Karpas-422 (cell line): ENCODE data around the gene SEMA3F. TPM values are rescaled to one million over a fixed set of nuclear protein-coding genes. Genes with fewer than 3 reads are reported as not detected.
"Not testable (repeated sequence)": the region's sequence is repeated elsewhere in the genome, so short reads cannot be mapped to it uniquely, and the experiment has no call there.

Source experiments
- DNase-seq: peaks from one replicate; pipeline ENCODE4 v3.0.0-alpha.2; 2015
- H2AFZ ChIP-seq: fragments of 200-600 bp; sonication (generic); 2 replicates; pipeline ENCODE4 v1.6.1; 2014; ENCODE audit warnings: antibody characterized with exemption, low read length, mixed read lengths
- H3K27ac ChIP-seq: fragments of 200-600 bp; sonication (generic); 2 replicates; pipeline ENCODE4 v1.5.1; 2014; ENCODE audit warnings: mild to moderate bottlenecking, low read length, moderate library complexity
- H3K27me3 ChIP-seq: fragments of 200-600 bp; sonication (generic); 2 replicates; pipeline ENCODE4 v1.6.1; 2014; ENCODE audit warnings: low read length, mixed read lengths
- H3K36me3 ChIP-seq: fragments of 200-600 bp; sonication (generic); 2 replicates; pipeline ENCODE4 v1.6.1; 2014; ENCODE audit warnings: low read length, mixed read lengths; ENCODE audit not compliant: insufficient read depth
- H3K4me1 ChIP-seq: fragments of 200-600 bp; sonication (generic); 2 replicates; pipeline ENCODE4 v1.6.1; 2014; ENCODE audit warnings: mild to moderate bottlenecking, low read length, mixed read lengths
- H3K4me2 ChIP-seq: fragments of 200-600 bp; sonication (generic); 2 replicates; pipeline ENCODE4 v1.6.1; 2014; ENCODE audit warnings: low read length, low read depth, mild to moderate bottlenecking; ENCODE audit not compliant: poor library complexity, severe bottlenecking
- H3K4me3 ChIP-seq: fragments of 200-600 bp; sonication (generic); 2 replicates; pipeline ENCODE4 v1.5.1; 2014; ENCODE audit warnings: mild to moderate bottlenecking, antibody characterized with exemption, low read length, mixed read lengths
- H3K79me2 ChIP-seq: fragments of 200-600 bp; sonication (generic); 2 replicates; pipeline ENCODE4 v1.6.1; 2014; ENCODE audit warnings: mild to moderate bottlenecking, low read length, mixed read lengths
- H3K9ac ChIP-seq: fragments of 200-600 bp; sonication (generic); 2 replicates; pipeline ENCODE4 v1.6.0; 2014; ENCODE audit warnings: low read length
- H3K9me2 ChIP-seq: fragments of 200-600 bp; sonication (generic), shearing (Covaris generic); replicated peaks from 2 replicates; pipeline ENCODE4 v1.6.0; 2014; ENCODE audit warnings: mild to moderate bottlenecking, low read length, moderate library complexity; ENCODE audit not compliant: insufficient read depth
- H3K9me3 ChIP-seq: fragments of 300-700, 200-600 bp; sonication (generic); 2 replicates; pipeline ENCODE4 v1.6.1; 2014; ENCODE audit warnings: low read length, mixed read lengths
- H4K20me1 ChIP-seq: fragments of 200-600 bp; sonication (generic); 2 replicates; pipeline ENCODE4 v1.6.1; 2014; ENCODE audit warnings: mild to moderate bottlenecking, antibody characterized with exemption, low read length, low read depth; ENCODE audit not compliant: insufficient read depth
- total RNA-seq: library from RNA; depleted of rRNA; stranded (reverse); fragments of >200 nt; shearing (Covaris generic); gene quantifications from 2 replicates; pipeline ENCODE4 v1.2.3, GENCODE V29; 2014; ENCODE audit warnings: low replicate concordance

SEMA3F gene
- total RNA-seq, 1 experiment from 2014 or later, result not detected

DNA sequence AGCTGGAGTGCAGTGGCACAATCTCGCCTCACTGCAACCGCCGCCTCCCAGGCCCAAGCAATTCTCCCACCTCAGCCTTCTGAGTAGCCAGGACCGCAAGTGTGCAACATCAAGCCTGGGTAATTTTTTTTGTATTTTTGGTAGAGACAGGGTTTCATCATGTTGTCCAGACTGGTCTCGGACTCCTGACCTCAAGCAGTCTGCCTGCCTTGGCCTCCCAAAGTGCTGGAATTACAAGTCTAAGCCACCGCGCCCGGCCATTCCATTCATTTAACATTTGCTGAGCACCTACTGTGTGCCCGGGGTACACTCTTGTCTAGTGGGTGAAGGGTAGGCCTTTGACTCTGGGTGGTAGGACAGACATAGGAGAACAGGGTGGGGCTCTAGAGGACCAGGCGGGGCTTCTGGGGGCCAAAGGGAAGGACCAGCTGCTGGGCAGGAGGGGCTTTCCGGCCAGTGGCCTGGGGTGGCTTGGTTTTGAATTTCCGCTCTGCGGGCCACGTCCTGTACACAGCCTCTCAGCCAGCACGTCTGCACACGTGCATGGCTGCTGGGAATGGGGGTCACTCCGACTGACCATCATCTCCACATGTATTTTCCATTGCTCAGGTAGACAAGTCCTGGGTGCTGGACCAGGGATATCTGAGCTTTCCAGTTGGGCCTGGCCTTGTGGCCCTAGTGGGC, 52.4 kb downstream of the SEMA3F start:
- H3K9ac ChIP-seq, result no peak overlapping the region

DNA sequence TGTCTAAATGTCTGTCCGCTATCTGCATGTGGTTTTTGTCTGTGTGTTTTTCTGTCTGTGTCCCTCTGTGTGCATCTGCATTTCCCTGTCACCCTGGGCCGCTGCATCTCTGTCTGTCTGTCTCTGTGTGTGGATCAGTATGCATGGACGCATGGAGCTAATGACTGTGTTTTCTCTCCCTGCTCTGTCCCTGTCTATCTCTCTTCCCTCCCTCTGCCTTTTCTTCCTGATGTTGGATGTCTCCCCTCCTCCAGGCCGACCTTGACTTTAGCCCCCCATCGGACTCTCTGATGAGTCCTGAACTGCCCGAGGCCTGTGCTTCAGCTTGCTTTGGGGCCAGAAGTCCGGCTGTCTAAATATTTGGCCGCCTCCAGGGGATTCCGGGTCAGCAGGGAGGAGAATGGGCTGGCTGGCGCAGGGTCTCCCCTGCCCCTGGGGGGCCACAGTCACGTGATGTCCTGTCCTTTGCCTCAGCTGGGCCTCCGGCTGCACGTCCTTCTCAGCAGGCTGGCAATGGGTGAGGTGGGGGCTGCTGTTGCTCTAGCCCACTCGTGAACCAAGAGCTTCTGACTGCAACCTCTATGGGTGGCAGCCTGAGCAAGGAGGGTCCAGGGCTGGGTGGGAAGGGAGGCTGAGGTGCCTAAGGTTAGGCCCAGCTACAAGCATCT, 53.7 kb downstream of the SEMA3F start:
- Histone ChIP-seq H3K4me3 (no peak overlapping the region), H3K9me2 (no peaks in the 10 kb centered on the region), H3K36me3 (no peaks in the 10 kb centered on the region), H4K20me1 (no peaks in the 10 kb centered on the region), H3K9me3 (no peaks in the 10 kb centered on the region), H2AFZ (no peak overlapping the region), H3K27me3 (no peaks in the 10 kb centered on the region), H3K27ac (no peak overlapping the region), H3K79me2 (no peaks in the 10 kb centered on the region), H3K4me1 (no peaks in the 10 kb centered on the region), H3K4me2 (no peak overlapping the region), H3K9ac (no peak overlapping the region)
- no peak for DNase-seq

More for the DNA sequence above, 52.4 kb downstream of the SEMA3F start:
- no peaks in the 10 kb centered on the region for H4K20me1 ChIP-seq
- no peaks in the 10 kb centered on the region for H3K27me3 ChIP-seq
- no peaks in the 10 kb centered on the region for H3K9me2 ChIP-seq
- H3K9me3 ChIP-seq, result no peaks in the 10 kb centered on the region
- H3K4me3 ChIP-seq, result no peak overlapping the region
- no peak overlapping the region for H3K4me2 ChIP-seq
- no peak overlapping the region for H2AFZ ChIP-seq
- no peaks in the 10 kb centered on the region for H3K36me3 ChIP-seq
- no peak overlapping the region for H3K27ac ChIP-seq
- DNase-seq, result no peak
- no peaks in the 10 kb centered on the region for H3K4me1 ChIP-seq
- H3K79me2 ChIP-seq, result no peaks in the 10 kb centered on the region

DNA sequence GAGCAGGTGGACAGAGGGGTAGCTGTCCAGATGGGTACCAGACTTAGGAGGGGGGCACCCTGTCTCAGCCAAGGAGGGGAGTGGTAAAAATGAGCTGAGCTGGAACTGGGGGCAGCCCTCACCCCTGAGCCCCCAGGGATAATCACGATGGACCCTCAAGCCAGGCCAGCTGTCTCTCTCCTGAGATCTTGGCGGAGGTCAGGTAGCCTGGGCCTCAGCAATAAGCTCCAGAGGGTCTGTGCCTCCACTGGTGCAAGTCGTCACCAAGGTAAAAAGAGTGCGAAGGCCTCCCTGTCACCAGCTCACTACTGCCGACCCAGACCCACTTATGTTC, 55.0 kb downstream of the SEMA3F start:
- Histone ChIP-seq H3K27ac (no peak overlapping the region), H2AFZ (no peak overlapping the region), H3K27me3 (no peaks in the 10 kb centered on the region), H3K4me1 (no peaks in the 10 kb centered on the region), H3K36me3 (no peaks in the 10 kb centered on the region), H4K20me1 (no peaks in the 10 kb centered on the region), H3K79me2 (no peaks in the 10 kb centered on the region), H3K9ac (no peak overlapping the region), H3K9me2 (no peaks in the 10 kb centered on the region), H3K4me3 (no peak overlapping the region), H3K9me3 (no peaks in the 10 kb centered on the region), H3K4me2 (no peak overlapping the region)
- DNase-seq, result no peak

DNA sequence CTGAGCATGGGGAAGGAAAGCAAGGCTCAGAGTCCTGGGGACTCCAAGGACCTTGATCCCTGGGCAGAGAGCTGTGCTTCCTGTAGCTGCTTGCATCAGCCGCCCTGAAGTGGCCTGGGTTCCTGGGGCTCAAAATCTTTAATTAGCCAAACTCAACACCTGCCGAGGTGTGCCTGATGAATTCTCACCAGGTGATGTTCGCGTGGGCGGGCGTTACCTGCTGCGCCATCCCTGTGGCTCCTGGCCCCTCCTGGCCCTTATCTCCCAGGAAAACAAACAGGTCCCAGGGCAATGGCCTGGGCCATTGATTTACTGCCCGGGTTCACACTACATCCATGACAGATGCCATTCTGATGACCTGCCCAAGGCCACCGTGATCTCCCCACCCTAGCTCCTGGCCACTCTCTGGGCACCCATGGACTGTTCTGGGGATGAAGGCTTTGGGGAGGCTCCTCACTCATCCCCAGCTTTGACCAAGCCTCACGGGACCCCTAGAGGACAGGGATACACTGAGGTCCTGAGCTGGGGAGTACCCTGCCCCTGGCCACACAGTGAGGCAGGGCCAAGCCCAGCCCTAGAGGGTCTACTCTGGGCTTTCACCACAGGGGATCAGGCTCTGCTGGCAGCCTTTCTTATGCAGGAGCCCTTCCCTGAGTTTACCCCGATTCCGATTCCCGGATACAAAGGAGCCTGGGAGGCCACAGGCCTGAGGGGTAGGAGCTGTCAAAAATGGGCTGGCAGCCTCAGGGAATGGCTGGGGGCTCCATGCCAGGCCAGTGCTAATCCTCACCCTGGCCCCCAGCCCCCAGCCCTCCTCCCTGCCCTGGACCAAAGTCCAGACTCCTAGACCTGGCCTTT, 55.6 kb downstream of the SEMA3F start:
- Histone ChIP-seq H3K4me3 (no peak overlapping the region), H3K36me3 (no peaks in the 10 kb centered on the region), H3K4me1 (no peaks in the 10 kb centered on the region), H4K20me1 (no peaks in the 10 kb centered on the region), H3K27me3 (no peaks in the 10 kb centered on the region), H3K79me2 (no peaks in the 10 kb centered on the region), H2AFZ (no peak overlapping the region), H3K9ac (no peak overlapping the region), H3K9me3 (no peaks in the 10 kb centered on the region), H3K27ac (no peak overlapping the region), H3K9me2 (no peaks in the 10 kb centered on the region), H3K4me2 (no peak overlapping the region)
- no peak for DNase-seq

DNA sequence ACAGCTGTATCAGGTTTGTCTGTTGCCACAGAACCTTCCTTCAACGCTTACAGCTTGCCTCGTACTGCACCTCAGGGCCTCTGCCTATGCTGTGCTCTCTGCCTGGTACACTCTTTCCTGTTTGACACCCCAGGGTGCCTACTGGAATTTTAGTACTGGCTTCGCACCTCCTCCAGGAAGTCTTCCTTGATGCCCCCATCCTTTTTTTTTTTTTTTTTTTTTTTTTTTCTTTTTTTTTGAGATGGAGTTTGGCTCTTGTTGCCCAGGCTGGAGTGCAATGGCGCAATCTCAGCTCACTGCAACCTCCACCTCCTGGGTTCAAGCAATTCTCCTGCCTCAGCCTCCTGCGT, 56.2 kb downstream of the SEMA3F start:
- H2AFZ ChIP-seq, H3K36me3 ChIP-seq, H3K9me2 ChIP-seq, H3K9ac ChIP-seq, H3K4me3 ChIP-seq, DNase-seq, H3K27ac ChIP-seq, H4K20me1 ChIP-seq, H3K4me2 ChIP-seq, H3K27me3 ChIP-seq, H3K4me1 ChIP-seq, H3K9me3 ChIP-seq, H3K79me2 ChIP-seq: not testable (repeated sequence)

DNA sequence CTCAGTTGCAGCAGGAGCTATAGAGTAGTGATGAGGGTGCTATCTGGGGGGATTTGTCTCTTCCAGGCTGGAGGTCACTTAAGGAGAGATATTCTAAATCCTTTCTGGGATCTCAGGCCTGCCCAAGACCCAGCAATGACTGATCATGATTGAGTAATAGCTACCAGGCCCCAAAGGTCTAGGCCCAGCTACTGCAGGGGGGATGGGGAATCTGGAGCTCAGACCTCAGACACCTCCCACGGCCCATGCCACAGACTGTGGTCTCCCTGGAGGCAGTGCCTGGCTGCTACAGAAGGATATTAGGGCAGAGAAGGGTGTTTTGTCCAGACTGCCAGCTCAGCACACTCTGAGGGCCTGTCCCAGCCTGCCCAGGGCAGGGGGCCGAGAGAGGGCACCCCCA, 56.8 kb downstream of the SEMA3F start:
- H3K9me2 ChIP-seq, result no peaks in the 10 kb centered on the region
- H3K27ac ChIP-seq, result no peak overlapping the region
- no peaks in the 10 kb centered on the region for H3K36me3 ChIP-seq
- H3K9me3 ChIP-seq, result no peaks in the 10 kb centered on the region
- no peak for DNase-seq
- no peaks in the 10 kb centered on the region for H4K20me1 ChIP-seq
- H3K79me2 ChIP-seq, result no peaks in the 10 kb centered on the region
- no peak overlapping the region for H3K9ac ChIP-seq
- no peak overlapping the region for H3K4me3 ChIP-seq
- H3K4me1 ChIP-seq, result no peaks in the 10 kb centered on the region
- H3K4me2 ChIP-seq, result no peak overlapping the region
- H3K27me3 ChIP-seq, result no peaks in the 10 kb centered on the region
- H2AFZ ChIP-seq, result no peak overlapping the region

DNA sequence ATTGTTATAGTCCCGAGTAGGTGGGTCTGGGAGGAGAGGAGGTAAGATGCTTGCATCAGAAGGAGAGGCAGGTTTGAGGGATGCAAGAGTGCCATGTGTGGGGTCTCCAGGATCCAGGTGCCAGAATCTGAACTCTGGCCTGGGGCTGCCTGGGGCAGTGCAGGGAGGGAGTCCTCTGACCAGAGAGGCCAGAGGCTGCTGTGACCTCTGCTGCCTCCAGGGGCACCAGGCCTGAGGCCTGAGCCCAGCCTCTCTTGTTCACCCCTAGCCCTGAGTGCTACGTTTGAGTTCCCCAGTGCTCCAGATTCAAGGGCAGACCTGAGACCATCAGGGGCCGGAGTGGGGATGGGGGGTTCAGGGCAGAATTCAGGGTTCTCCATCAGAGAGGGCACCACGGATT, 57.4 kb downstream of the SEMA3F start:
- no peaks in the 10 kb centered on the region for H3K79me2 ChIP-seq
- H3K4me2 ChIP-seq, result no peak overlapping the region
- H3K4me1 ChIP-seq, result no peaks in the 10 kb centered on the region
- no peaks in the 10 kb centered on the region for H4K20me1 ChIP-seq
- no peaks in the 10 kb centered on the region for H3K9me2 ChIP-seq
- no peak overlapping the region for H3K9ac ChIP-seq
- DNase-seq, result peak; percentile 45
- H2AFZ ChIP-seq, result no peak overlapping the region
- H3K4me3 ChIP-seq, result no peak overlapping the region
- H3K27ac ChIP-seq, result no peak overlapping the region
- no peaks in the 10 kb centered on the region for H3K27me3 ChIP-seq
- H3K36me3 ChIP-seq, result no peaks in the 10 kb centered on the region
- H3K9me3 ChIP-seq, result no peaks in the 10 kb centered on the region

DNA sequence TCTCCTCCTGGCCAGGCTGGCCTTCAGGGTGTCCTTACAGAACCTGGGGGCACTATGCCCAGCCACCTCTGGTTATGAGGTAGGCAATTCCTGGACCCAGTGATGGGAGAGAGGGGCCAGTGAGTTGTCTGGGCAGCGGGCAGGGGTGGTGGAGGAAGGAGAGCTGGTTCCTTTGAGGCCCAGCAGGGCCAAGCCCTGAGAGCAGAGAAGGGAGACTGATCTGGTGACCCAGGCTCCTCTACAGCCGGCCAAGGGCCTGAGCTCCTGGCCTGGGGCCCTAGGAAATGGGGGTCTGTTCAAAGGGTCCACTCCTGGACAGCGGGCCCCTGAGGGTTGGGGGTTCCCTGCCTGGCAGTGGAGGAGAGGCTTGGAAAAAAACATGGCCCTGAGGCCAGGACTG, 57.8 kb downstream of the SEMA3F start:
- no peaks in the 10 kb centered on the region for H4K20me1 ChIP-seq
- H3K27ac ChIP-seq, result no peak overlapping the region
- no peak for DNase-seq
- H3K79me2 ChIP-seq, result no peaks in the 10 kb centered on the region
- H2AFZ ChIP-seq, result no peak overlapping the region
- no peak overlapping the region for H3K9ac ChIP-seq
- H3K36me3 ChIP-seq, result no peaks in the 10 kb centered on the region
- no peak overlapping the region for H3K4me3 ChIP-seq
- no peaks in the 10 kb centered on the region for H3K4me1 ChIP-seq
- no peaks in the 10 kb centered on the region for H3K9me2 ChIP-seq
- no peaks in the 10 kb centered on the region for H3K9me3 ChIP-seq
- H3K4me2 ChIP-seq, result no peak overlapping the region
- no peaks in the 10 kb centered on the region for H3K27me3 ChIP-seq
